HCT116 (cell line): Measurements from ENCODE around the gene ENO2. TPM values are rescaled to one million over a fixed set of nuclear protein-coding genes. Genes with fewer than 3 reads are reported as not detected.
A peak's percentile ranks its signal among the peaks of the same experiment; 100 is the strongest.

ENCODE experiments used
- ATAC-seq: fragments of 200-7000 bp; cut with Tn5 transposase; 2 replicates; pipeline ENCODE4 v1.9.1; 2020; ENCODE audit warnings: mild to moderate bottlenecking, moderate library complexity
- BruUV-seq: library from RNA; stranded (reverse); fragments of 400-500 nt; replicated peaks from 2 replicates; lab custom pipeline; 2021; lab: Mats Ljungman, UMichigan
- CTCF ChIA-PET: fragments of 300-600 bp; sonication (Branson Sonifier 250); formaldehyde crosslinking; loops from one replicate; lab custom pipeline; 2021; ENCODE audit warnings: antibody characterized with exemption; lab: Charles Lee
- POLR2A ChIA-PET: fragments of 300-600, 350-600 bp; sonication (Branson Sonifier 250); formaldehyde crosslinking; loops from one replicate; lab custom pipeline; 2021; ENCODE audit warnings: antibody characterized with exemption; lab: Charles Lee
- RAD21 ChIA-PET, 2 experiments: fragments of 300-600 bp; sonication (Branson Sonifier 250); formaldehyde crosslinking; loops; one replicate each; lab custom pipeline; 2023; ENCODE audit warnings: low total read pairs in 2 of 2; ENCODE audit not compliant: uncharacterized antibody in 2 of 2, unreplicated experiment in 2 of 2, low non-redundant PET in 1 of 2; lab: Charles Lee
- DNase-seq: peaks from one replicate; pipeline ENCODE4 v3.0.0-alpha.2; 2010; ENCODE audit warnings: low read depth, low spot score
- H2AFZ ChIP-seq: fragments of 200-600 bp; shearing (Covaris generic), sonication (generic); 2 replicates; pipeline ENCODE4 v1.6.1; 2017; ENCODE audit warnings: low read depth, mixed run types, mixed read lengths, antibody characterized with exemption, low read length; ENCODE audit not compliant: poor library complexity, severe bottlenecking
- H3K27ac ChIP-seq: 2 replicates; pipeline ENCODE4 v1.5.1; 2012; ENCODE audit warnings: low read depth, low read length
- H3K27me3 ChIP-seq: fragments of 200-600 bp; sonication (generic); 2 replicates; pipeline ENCODE4 v1.6.1; 2016; ENCODE audit warnings: mixed run types, low read length, mixed read lengths; ENCODE audit not compliant: insufficient read depth
- H3K36me3 ChIP-seq, 2 experiments: fragments of 200-500 bp in 1 of 2; fragments of 200-600 bp in 1 of 2; sonication (Bioruptor generic) in 1 of 2; sonication (generic) in 1 of 2; 2 replicates each; pipeline versions ENCODE4 v1.5.1 to v1.6.1; 2014 to 2016; ENCODE audit warnings: low read length in 2 of 2, inconsistent platforms in 1 of 2, mixed read lengths in 1 of 2, mixed run types in 1 of 2; ENCODE audit not compliant: insufficient read depth in 2 of 2, control insufficient read depth in 1 of 2
- H3K4me1 ChIP-seq, 2 experiments: fragments of 200-600 bp in 1 of 2; sonication (generic) in 1 of 2; 2 replicates each; pipeline versions ENCODE4 v1.5.1 to v1.6.1; 2012 to 2017; ENCODE audit warnings: low read length in 2 of 2, inconsistent platforms in 1 of 2, mild to moderate bottlenecking in 1 of 2, mixed read lengths in 1 of 2, mixed run types in 1 of 2, moderate library complexity in 1 of 2; ENCODE audit not compliant: insufficient read depth in 2 of 2, control insufficient read depth in 1 of 2
- H3K4me2 ChIP-seq: fragments of 200-600 bp; sonication (generic); 2 replicates; pipeline ENCODE4 v1.6.1; 2017; ENCODE audit warnings: mixed run types, low read length, mixed read lengths
- H3K4me3 ChIP-seq, 2 experiments: fragments of 200-600 bp in 1 of 2; sonication (generic) in 1 of 2; replicated peaks in 1 of 2; 2 replicates each; pipeline ENCODE4 v1.5.1; 2011 to 2016; ENCODE audit warnings: low read length in 2 of 2, control low read depth in 1 of 2, low read depth in 1 of 2, mild to moderate bottlenecking in 1 of 2, mixed read lengths in 1 of 2, mixed run types in 1 of 2
- H3K79me2 ChIP-seq: fragments of 200-600 bp; sonication (generic); 2 replicates; pipeline ENCODE4 v1.6.1; 2017; ENCODE audit warnings: mild to moderate bottlenecking, mixed run types, low read length, moderate library complexity, mixed read lengths; ENCODE audit not compliant: insufficient read depth
- H3K9ac ChIP-seq: fragments of 200-600 bp; sonication (generic); 2 replicates; pipeline ENCODE4 v1.6.1; 2016; ENCODE audit warnings: low read length, mixed read lengths
- H3K9me2 ChIP-seq: fragments of 200-600 bp; sonication (generic), shearing (Covaris generic); 2 replicates; pipeline ENCODE4 v1.6.1; 2017; ENCODE audit warnings: mixed run types, mild to moderate bottlenecking, moderate library complexity; ENCODE audit not compliant: insufficient read depth
- H3K9me3 ChIP-seq, 2 experiments: fragments of 200-500 bp in 1 of 2; fragments of 200-600 bp in 1 of 2; sonication (Bioruptor generic) in 1 of 2; sonication (generic) in 1 of 2; 2 replicates each; pipeline ENCODE4 v1.6.1; 2014 to 2017; ENCODE audit warnings: low read length in 2 of 2, mixed read lengths in 2 of 2, inconsistent platforms in 1 of 2, low read depth in 1 of 2, mild to moderate bottlenecking in 1 of 2, mixed run types in 1 of 2, moderate library complexity in 1 of 2; ENCODE audit not compliant: control insufficient read depth in 1 of 2, insufficient read depth in 1 of 2
- H4K20me1 ChIP-seq: fragments of 200-600 bp; sonication (generic), shearing (Covaris generic); 2 replicates; pipeline ENCODE4 v1.6.1; 2017; ENCODE audit warnings: mixed run types, mild to moderate bottlenecking, moderate library complexity; ENCODE audit not compliant: insufficient read depth
- ATF3 ChIP-seq: IDR thresholded peaks from 2 replicates; pipeline ENCODE4 v1.6.1; 2012
- CBX3 ChIP-seq: IDR thresholded peaks from 2 replicates; pipeline ENCODE4 v1.6.1; 2012; ENCODE audit warnings: low read depth
- EGR1 ChIP-seq: IDR thresholded peaks from 2 replicates; pipeline ENCODE4 v1.6.1; 2012; ENCODE audit warnings: low read depth
- ELF1 ChIP-seq: IDR thresholded peaks from 2 replicates; pipeline ENCODE4 v1.6.1; 2012; ENCODE audit warnings: low read depth, borderline replicate concordance
- EZH2 ChIP-seq: fragments of 200-600 bp; sonication (generic); IDR thresholded peaks from 2 replicates; pipeline ENCODE4 v1.6.1; 2017; ENCODE audit warnings: antibody characterized with exemption, mixed run types
- EZH2phosphoT487 ChIP-seq: fragments of 200-600 bp; IDR thresholded peaks from 2 replicates; pipeline ENCODE4 v1.6.1; 2018; ENCODE audit warnings: antibody characterized with exemption, borderline replicate concordance
- JUND ChIP-seq: IDR thresholded peaks from 2 replicates; pipeline ENCODE4 v1.6.1; 2012
- RAD21 ChIP-seq: IDR thresholded peaks from 2 replicates; pipeline ENCODE4 v1.6.1; 2012; ENCODE audit warnings: low read depth, mild to moderate bottlenecking
- REST ChIP-seq: IDR thresholded peaks from 2 replicates; pipeline ENCODE4 v1.6.1; 2012; ENCODE audit warnings: low read depth
- SIN3A ChIP-seq: IDR thresholded peaks from 2 replicates; pipeline ENCODE4 v1.6.1; 2012; ENCODE audit warnings: low read depth
- SP1 ChIP-seq: IDR thresholded peaks from 2 replicates; pipeline ENCODE4 v1.6.1; 2012; ENCODE audit warnings: low read depth
- SRF ChIP-seq: IDR thresholded peaks from 2 replicates; pipeline ENCODE4 v1.6.1; 2012; ENCODE audit warnings: low read depth
- TCF7L2 ChIP-seq: IDR thresholded peaks from 2 replicates; pipeline ENCODE4 v1.7.0; 2011; ENCODE audit warnings: borderline replicate concordance, inconsistent platforms; ENCODE audit not compliant: insufficient read depth, insufficient read length; ENCODE audit errors: extremely low read depth
- ZBTB33 ChIP-seq: IDR thresholded peaks from 2 replicates; pipeline ENCODE4 v1.6.1; 2011; ENCODE audit warnings: mild to moderate bottlenecking, low read length, moderate library complexity; ENCODE audit not compliant: insufficient replicate concordance; ENCODE audit errors: extremely low read depth
- ZFX ChIP-seq: fragments of 450-650 bp; IDR thresholded peaks from 2 replicates; pipeline ENCODE4 v1.6.1; 2017
- ZNF274 ChIP-seq: fragments of 200-500 bp; sonication (Bioruptor generic); IDR thresholded peaks from 2 replicates; pipeline ENCODE4 v1.6.1; 2014; ENCODE audit warnings: mild to moderate bottlenecking, low read depth, low read length, inconsistent platforms
- intact Hi-C: fragments of 100-400 bp; cut with micrococcal nuclease; formaldehyde crosslinking; loops from 2 replicates; pipeline ENCODE4 v1.10.0; 2022
- total RNA-seq: library from RNA; stranded (reverse); gene quantifications from one replicate; pipeline ENCODE4 v1.2.1, GENCODE V29; 2021; ENCODE audit not compliant: unreplicated experiment

ENO2 gene
- total RNA-seq, 1 experiment from 2014 or later = 117 TPM

GRCh38 chr12:6946920-6947374, 32.6 kb downstream of the ENO2 start (continued):
- no peak for TF ChIP-seq REST

GRCh38 chr12:6947615-6948014, 33.2 kb downstream of the ENO2 start:
- Histone ChIP-seq H3K4me3 (no peak overlapping the region; a peak in 1 of 4 replicates), H3K4me1 (peaks cover 29 to 65% of the 10 kb centered on the region in 2 experiments), H3K79me2 (peaks cover 16% of the 10 kb centered on the region), H3K36me3 (no peaks in the 10 kb centered on the region), H3K27ac (no peak overlapping the region; the same call in 1 of the 2 replicates), H4K20me1 (no peaks in the 10 kb centered on the region), H3K9me3 (no peaks in the 10 kb centered on the region), H3K4me2 (peak overlapping the region; percentile 92), H2AFZ (no peak overlapping the region), H3K27me3 (no peaks in the 10 kb centered on the region), H3K9me2 (no peaks in the 10 kb centered on the region), H3K9ac (peak overlapping the region; percentile 88)
- no peak for DNase-seq
- BruUV-seq = no TSS peak
- ChIA-PET RAD21 (interaction anchor here (0.7 kb wide), 2 partner anchors 14 to 79 kb away, joined by 3 to 4 read pairs; no protein-coding TSS in a partner anchor), CTCF (interaction anchor here (1.0 to 6.1 kb wide), 2 partner anchors 15 to 162 kb away, joined by 3 to 101 read pairs; partner anchors contain the start of gene C1RL), POLR2A (interaction anchor here (0.7 to 7.7 kb wide), 4 partner anchors 14 to 161 kb away, joined by 3 to 269 read pairs (median 48); partner anchors contain the start of genes C1RL and SPSB2)
- ATAC-seq = no peak
- intact Hi-C loops = loop anchor here (5.0 to 10.0 kb wide), 2 partner anchors 97 to 690 kb away; no protein-coding TSS in a partner anchor
- no peak for TF ChIP-seq ZFX
- TF ChIP-seq ELF1 = no peak
- TF ChIP-seq EZH2 = no peak
- TF ChIP-seq ZBTB33 = no peak
- TF ChIP-seq EZH2phosphoT487 = no peak
- no peak for TF ChIP-seq SP1
- TF ChIP-seq SIN3A = no peak
- TF ChIP-seq RAD21 = no peak
- no peak for TF ChIP-seq SRF
- no peak for TF ChIP-seq REST
- TF ChIP-seq TCF7L2 = no peak
- TF ChIP-seq ATF3 = no peak
- TF ChIP-seq CBX3 = no peak
- TF ChIP-seq EGR1 = no peak
- TF ChIP-seq JUND = no peak
- TF ChIP-seq ZNF274 = no peak
